HG03196 (cell line): ENCODE data around the gene LRRC49.
"Not testable (repeated sequence)": the region's sequence is repeated elsewhere in the genome, so short reads cannot be mapped to it uniquely, and the experiment has no call there.

Source experiments
- ATAC-seq: cut with Tn5 transposase; IDR thresholded peaks from one replicate; pipeline ENCODE4 v1.9.1; 2021; ENCODE audit not compliant: unreplicated experiment

Gene LRRC49

GRCh38 chr15:70923311-70924080 lies 30.9 kb downstream of the LRRC49 start:
- no peak for ATAC-seq

- not testable (repeated sequence) for ATAC-seq
These were observed 34.3 kb downstream of the LRRC49 start for GRCh38 chr15:70926914-70927313.

GRCh38 chr15:70931821-70932220 lies 39.2 kb downstream of the LRRC49 start:
- no peak for ATAC-seq

- no peak for ATAC-seq
These were observed 39.8 kb downstream of the LRRC49 start for GRCh38 chr15:70932397-70932796.

- no peak for ATAC-seq
These were observed 40.8 kb downstream of the LRRC49 start for GRCh38 chr15:70933411-70933810.

- no peak for ATAC-seq
These were observed 43.0 kb downstream of the LRRC49 start for GRCh38 chr15:70935631-70936030.

- no peak for ATAC-seq
These were observed 43.7 kb downstream of the LRRC49 start for GRCh38 chr15:70936326-70936725.

- ATAC-seq, result not testable (repeated sequence)
These were observed 50.7 kb downstream of the LRRC49 start for GRCh38 chr15:70943285-70943684.

GRCh38 chr15:70947351-70948335 lies 55.0 kb downstream of the LRRC49 start:
- ATAC-seq, result no peak

- no peak for ATAC-seq
These were observed 58.3 kb downstream of the LRRC49 start for GRCh38 chr15:70950953-70951352.

GRCh38 chr15:70954171-70954570 lies 61.5 kb downstream of the LRRC49 start:
- ATAC-seq, result no peak

- no peak for ATAC-seq
These were observed 62.1 kb downstream of the LRRC49 start for GRCh38 chr15:70954733-70955132.

GRCh38 chr15:70955151-70955550 lies 62.5 kb downstream of the LRRC49 start:
- no peak for ATAC-seq

- ATAC-seq, result no peak
These were observed 63.8 kb downstream of the LRRC49 start for GRCh38 chr15:70956201-70956995.

GRCh38 chr15:70962084-70962483 lies 69.5 kb downstream of the LRRC49 start:
- ATAC-seq, result no peak

- ATAC-seq, result no peak
These were observed 70.6 kb downstream of the LRRC49 start for GRCh38 chr15:70963199-70963598.

GRCh38 chr15:70964058-70964457 lies 71.4 kb downstream of the LRRC49 start:
- no peak for ATAC-seq

GRCh38 chr15:70964686-70965085 lies 72.1 kb downstream of the LRRC49 start:
- ATAC-seq, result no peak

GRCh38 chr15:70967646-70968045 lies 75.0 kb downstream of the LRRC49 start:
- ATAC-seq, result no peak

- ATAC-seq, result no peak
These were observed 81.6 kb downstream of the LRRC49 start for GRCh38 chr15:70974004-70974832.
